NCI-H460 (cell line): ENCODE data around the gene ZMIZ1. TPM values are rescaled to one million over a fixed set of nuclear protein-coding genes. Genes with fewer than 3 reads are reported as not detected.
"Not testable (repeated sequence)": the region's sequence is repeated elsewhere in the genome, so short reads cannot be mapped to it uniquely, and the experiment has no call there.

Experiments used
- DNase-seq: peaks from one replicate; pipeline ENCODE4 v3.0.0-alpha.2; 2016; ENCODE audit warnings: low read depth; ENCODE audit errors: extremely low read depth
- total RNA-seq: library from RNA; depleted of rRNA; stranded (reverse); fragments of >200 nt; shearing (Covaris generic); gene quantifications from 2 replicates; pipeline ENCODE4 v1.2.3, GENCODE V29; 2014

The ZMIZ1 gene
- total RNA-seq, 1 experiment from 2014 or later = 33.8 TPM

DNA sequence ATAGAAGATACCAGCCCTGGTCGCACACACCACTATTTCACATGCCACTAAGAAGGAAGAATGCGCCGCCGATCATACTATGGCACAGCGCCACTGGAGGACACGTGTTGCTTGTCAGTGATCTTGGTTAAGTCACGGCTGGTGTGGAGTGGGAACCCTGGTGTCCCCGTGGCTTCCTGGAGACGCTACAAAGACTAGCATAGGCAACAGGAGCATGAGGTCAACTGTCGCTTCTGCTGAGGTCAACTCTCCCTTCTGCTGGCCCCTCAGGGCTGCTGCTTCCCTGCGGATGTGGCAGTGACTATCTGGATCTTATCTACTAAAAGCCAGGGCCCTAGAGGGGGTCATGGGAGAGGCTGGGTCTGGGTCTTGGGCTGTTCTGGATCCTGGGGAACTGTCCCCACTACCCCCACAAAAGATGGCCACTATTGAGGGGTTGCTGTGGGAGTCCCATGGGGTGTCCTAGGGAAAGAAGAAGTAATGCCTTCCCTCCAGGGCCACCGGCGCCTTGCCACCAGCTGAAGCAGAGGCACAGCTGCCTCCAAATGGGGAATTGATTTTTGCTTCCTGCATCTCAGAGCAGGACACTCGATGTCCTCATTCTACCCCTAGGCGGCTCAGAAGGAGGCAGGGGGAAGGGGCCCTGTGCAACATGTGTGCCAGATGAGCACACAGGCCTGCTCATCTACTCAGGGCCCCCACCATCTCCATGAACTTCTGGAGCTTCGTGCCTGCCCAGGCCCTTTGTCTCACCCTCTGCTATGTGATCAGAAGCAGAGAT, 201.9 kb downstream of the ZMIZ1 start:
- no peak for DNase-seq

- DNase-seq = no peak
Measured at GRCh38 chr10:79272353-79272752, 203.6 kb downstream of the ZMIZ1 start.

DNA sequence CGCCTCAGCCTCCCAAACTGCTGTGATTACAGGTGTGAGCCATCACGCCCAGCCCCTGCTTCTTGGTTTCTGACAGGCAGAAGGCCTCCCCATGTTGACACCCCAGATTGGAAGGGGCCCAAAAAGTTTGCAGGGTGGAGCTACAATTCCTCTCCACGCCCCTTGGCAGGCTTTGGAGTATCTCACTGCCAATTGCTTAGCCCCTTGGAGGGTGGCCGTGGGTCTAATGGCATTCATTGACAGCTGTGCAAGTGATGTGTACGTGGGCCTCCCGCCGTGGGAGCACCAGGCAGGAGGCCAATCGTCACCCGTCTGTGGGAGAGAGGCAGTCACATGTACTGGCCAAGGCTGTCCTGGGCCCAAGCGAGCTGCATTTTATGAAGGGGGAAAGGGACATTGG, 204.8 kb downstream of the ZMIZ1 start:
- DNase-seq = no peak

DNA sequence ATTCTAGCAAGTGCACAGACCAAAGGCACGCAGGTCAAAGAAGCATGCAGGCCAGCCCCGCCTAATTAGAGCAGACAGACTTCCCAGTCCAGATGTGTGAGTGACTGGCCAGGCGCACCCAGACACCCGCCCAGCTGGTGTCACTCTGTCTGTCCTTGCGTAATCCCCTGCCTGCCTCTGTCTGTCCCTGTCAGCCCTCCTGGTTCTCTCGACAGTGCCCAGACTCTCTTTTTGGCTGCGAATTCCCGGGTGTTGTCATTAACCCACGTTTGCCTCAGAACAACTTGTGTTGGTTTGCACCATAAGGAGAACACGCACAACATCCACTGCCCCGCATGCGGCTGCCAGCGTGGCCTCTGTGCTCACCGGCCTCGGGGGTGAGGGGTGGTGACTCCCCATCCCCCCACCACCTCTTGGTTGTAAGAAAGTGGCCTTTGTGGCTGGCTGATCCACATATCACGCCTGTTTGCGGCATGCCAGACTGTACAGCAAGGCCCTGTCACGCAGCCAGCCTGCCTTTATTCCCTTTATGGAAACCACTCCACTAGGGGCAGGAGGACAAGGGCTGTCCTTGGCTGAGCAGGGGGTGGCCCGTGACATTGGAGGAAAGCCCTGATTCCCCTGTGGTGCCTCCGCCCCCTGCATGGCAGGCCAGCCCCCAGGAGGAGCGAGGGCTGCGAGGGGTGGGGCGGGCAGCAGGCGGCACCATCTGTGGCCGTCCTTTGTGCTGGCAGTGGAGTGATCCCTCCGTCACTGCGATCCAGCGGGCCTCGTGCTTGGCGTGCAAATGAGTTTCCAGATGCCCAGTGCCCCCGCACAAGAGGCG, 205.7 kb downstream of the ZMIZ1 start:
- DNase-seq = no peak

- DNase-seq = no peak
Measured at GRCh38 chr10:79275105-79275430, 206.3 kb downstream of the ZMIZ1 start.

DNA sequence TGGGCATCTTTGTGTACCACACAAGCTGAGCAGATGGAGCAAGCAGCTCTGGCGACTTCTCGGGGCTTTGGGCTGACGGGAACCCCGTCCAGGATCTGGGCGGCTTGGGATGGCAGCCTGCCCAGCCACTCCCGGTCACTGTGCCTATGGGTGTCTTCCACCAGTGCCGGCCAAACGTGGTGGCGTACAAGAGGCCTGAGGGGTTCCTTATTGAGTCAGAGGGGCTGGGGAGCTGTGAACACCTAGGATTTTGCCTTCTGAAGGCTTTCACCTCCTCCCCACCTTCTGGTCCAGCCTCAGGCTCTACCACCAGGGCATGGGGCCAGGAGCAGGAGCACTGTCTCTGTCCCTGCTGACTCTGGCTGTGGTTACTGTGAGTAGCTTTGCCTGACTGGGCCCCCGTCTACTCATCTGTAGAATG, 206.7 kb downstream of the ZMIZ1 start:
- DNase-seq = no peak

GRCh38 chr10:79277579-79278269, 209.0 kb downstream of the ZMIZ1 start:
- no peak for DNase-seq

- not testable (repeated sequence) for DNase-seq
Measured at GRCh38 chr10:79279047-79279446, 210.3 kb downstream of the ZMIZ1 start.

DNA sequence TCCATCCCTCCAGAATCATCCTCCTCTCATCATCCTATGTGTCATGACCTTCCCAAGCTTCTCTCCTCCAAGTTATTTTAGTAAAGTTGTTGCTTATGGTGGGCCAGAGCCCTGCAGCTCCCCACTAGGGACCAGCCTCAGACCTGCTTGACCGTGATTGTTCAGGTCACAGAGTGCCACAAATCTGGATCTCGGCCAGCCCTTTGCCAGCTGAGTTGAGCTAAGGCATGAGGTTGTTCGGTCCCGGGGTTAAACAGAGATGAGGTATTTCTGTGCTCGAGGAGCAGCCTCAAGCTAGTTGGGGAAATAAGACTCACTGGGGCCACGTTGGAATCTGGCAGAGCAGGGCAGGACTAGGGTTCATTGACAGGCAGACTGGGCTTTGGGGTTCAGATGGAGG, 212.2 kb downstream of the ZMIZ1 start:
- DNase-seq = no peak

- DNase-seq = no peak
Measured at GRCh38 chr10:79282388-79282787, 213.6 kb downstream of the ZMIZ1 start.

DNA sequence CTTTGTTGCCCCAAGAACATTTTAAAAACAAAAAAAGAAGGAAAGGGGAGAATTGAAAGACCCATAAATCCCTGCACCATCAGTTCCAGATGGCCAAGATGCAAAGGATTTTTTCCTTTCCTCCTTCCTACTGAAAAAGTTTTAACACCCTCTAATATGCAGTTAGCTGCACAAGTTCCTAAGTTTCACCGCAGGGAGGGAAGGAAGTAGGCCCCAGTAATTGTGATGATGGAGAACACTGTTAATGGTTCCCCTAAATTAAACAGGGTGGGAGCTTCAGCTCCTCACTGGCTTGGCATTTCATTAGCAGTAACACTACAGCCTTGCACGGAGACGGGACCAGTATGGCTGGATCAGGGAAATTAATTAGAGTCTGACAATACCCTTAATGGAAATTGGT, 214.8 kb downstream of the ZMIZ1 start:
- DNase-seq = no peak

DNA sequence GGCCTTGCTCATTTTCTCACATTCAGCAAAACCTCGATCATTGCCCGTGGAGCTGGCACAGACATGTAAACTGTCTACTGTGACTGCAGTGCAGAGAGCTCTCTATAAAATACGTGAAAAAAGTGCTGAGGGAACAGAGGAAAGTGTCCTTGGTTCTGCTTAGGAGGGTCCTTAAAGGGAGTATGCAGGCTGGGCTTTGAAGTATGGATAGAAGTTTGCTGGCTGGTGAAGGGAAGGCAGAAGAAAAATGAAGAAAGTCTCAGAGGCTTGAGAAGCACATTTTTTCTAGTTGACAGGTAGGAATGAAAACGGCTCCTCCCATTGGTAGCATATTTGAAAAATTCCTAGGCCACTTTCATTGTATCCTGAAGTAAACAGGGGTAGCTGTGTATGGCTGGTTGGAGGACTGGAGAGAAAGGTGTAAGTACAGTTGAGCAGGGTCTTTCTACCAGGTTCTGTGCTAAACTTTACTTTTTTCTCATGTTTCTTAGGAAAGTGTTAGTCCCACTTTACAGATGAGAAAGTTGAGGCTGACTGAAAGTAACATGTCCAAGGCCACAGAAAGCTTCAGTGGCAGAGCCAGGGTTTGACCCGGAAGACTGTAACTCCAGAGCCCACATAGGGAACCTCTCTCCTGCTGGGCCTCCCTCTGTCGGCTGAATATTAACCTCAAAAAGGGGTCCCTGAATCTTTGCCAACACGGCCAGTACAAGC, 215.5 kb downstream of the ZMIZ1 start:
- DNase-seq = no peak

- DNase-seq = no peak
Measured at GRCh38 chr10:79285315-79286197, 216.8 kb downstream of the ZMIZ1 start.

- DNase-seq = no peak
Measured at GRCh38 chr10:79286318-79286951, 217.7 kb downstream of the ZMIZ1 start.

- no peak for DNase-seq
Measured at GRCh38 chr10:79287973-79288723, 219.4 kb downstream of the ZMIZ1 start.

- DNase-seq = no peak
Measured at GRCh38 chr10:79289801-79290200, 221.0 kb downstream of the ZMIZ1 start.

DNA sequence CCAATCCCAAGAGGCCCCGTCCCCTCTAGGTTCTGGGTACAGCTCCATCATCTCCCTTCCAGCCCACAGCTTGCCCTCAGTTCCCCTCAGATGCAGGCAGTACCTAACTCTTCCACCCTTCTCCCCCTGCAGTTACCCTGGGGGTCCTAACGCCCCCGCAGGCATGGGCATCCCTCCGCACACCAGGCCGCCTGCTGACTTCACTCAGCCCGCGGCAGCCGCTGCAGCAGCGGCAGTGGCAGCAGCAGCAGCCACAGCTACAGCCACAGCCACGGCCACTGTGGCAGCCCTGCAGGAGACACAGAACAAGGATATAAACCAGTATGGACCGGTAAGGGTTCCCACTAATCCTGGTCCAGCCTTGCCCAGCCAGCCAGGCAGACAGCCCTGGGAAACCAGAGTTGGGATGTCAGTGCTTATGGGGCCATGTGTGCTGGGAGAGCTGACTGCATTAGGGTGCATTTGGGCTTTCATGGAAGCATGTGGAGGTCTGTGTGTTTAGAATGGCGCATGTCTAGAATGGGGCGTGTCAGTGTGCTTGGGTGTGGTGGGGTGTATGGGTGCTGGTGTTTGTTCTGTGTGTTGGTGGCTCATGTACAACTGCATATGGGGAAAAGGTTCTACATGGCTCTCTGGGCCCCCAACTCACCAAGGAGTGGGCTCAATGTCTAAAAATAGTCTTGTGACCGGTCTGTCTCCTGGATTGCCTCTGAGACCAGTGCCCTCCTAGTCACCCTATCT, 223.4 kb downstream of the ZMIZ1 start:
- no peak for DNase-seq
